SJCRH30 (cell line): ENCODE data around the gene IL23R. TPM values are rescaled to one million over a fixed set of nuclear protein-coding genes. Genes with fewer than 3 reads are reported as not detected.

Source experiments
- DNase-seq, 2 experiments: peaks; one replicate each; pipeline ENCODE4 v3.0.0-alpha.2; 2015 to 2020
- H3K27ac ChIP-seq: fragments of 250-450 bp; sonication (Bioruptor Pico); 2 replicates; pipeline ENCODE4 v1.5.1; 2020; ENCODE audit warnings: mild to moderate bottlenecking, moderate library complexity
- H3K27me3 ChIP-seq: fragments of 250-450 bp; sonication (Bioruptor Pico); 2 replicates; pipeline ENCODE4 v1.5.1; 2020; ENCODE audit warnings: mild to moderate bottlenecking, moderate library complexity
- H3K36me3 ChIP-seq: fragments of 250-450 bp; sonication (Bioruptor Pico); 2 replicates; pipeline ENCODE4 v1.5.1; 2020; ENCODE audit warnings: mild to moderate bottlenecking, moderate library complexity
- H3K4me1 ChIP-seq: fragments of 250-450 bp; sonication (Bioruptor Pico); 2 replicates; pipeline ENCODE4 v1.5.1; 2020; ENCODE audit warnings: mild to moderate bottlenecking, moderate library complexity
- H3K4me3 ChIP-seq: fragments of 250-450 bp; sonication (Bioruptor Pico); 2 replicates; pipeline ENCODE4 v1.5.1; 2020; ENCODE audit warnings: mild to moderate bottlenecking, moderate library complexity
- H3K9me3 ChIP-seq: fragments of 250-450 bp; sonication (Bioruptor Pico); replicated peaks from 2 replicates; pipeline ENCODE4 v1.5.1; 2020; ENCODE audit warnings: mild to moderate bottlenecking, moderate library complexity
- total RNA-seq: library from RNA; depleted of rRNA; stranded (reverse); fragments of >200 nt; shearing (Covaris generic); gene quantifications from 2 replicates; pipeline ENCODE4 v1.2.3, GENCODE V29; 2014

Gene IL23R
- total RNA-seq, 1 experiment from 2014 or later = not detected

- Histone ChIP-seq H3K36me3 (no peaks in the 10 kb centered on the region), H3K9me3 (no peaks in the 10 kb centered on the region), H3K4me3 (no peak overlapping the region), H3K27ac (no peak overlapping the region), H3K27me3 (no peaks in the 10 kb centered on the region), H3K4me1 (peaks cover 6% of the 10 kb centered on the region; the same call in 1 of the 2 replicates)
- no peak for DNase-seq
Observed at GRCh38 chr1:67169932-67170331, 3.7 kb downstream of the IL23R start.

- Histone ChIP-seq H3K4me1 (peaks cover 6% of the 10 kb centered on the region; the same call in 1 of the 2 replicates), H3K27ac (no peak overlapping the region), H3K4me3 (no peak overlapping the region), H3K27me3 (no peaks in the 10 kb centered on the region), H3K9me3 (no peaks in the 10 kb centered on the region), H3K36me3 (no peaks in the 10 kb centered on the region)
- peak in 1 of 2 experiments; percentile 18 for DNase-seq
Observed at GRCh38 chr1:67170751-67171573, 4.7 kb downstream of the IL23R start.

GRCh38 chr1:67171574-67171955 is 5.3 kb downstream of the IL23R start:
- no peak overlapping the region for H3K27ac ChIP-seq
- peaks cover 6% of the 10 kb centered on the region; the same call in 1 of the 2 replicates for H3K4me1 ChIP-seq
- no peaks in the 10 kb centered on the region for H3K27me3 ChIP-seq
- no peak overlapping the region for H3K4me3 ChIP-seq
- DNase-seq = no peak
- H3K36me3 ChIP-seq = no peaks in the 10 kb centered on the region
- H3K9me3 ChIP-seq = no peaks in the 10 kb centered on the region

- Histone ChIP-seq H3K27me3 (no peaks in the 10 kb centered on the region), H3K4me3 (no peak overlapping the region), H3K27ac (no peak overlapping the region), H3K36me3 (no peaks in the 10 kb centered on the region), H3K9me3 (no peaks in the 10 kb centered on the region), H3K4me1 (peaks cover 6% of the 10 kb centered on the region; the same call in 1 of the 2 replicates)
- DNase-seq = no peak
Observed at GRCh38 chr1:67171978-67172377, 5.7 kb downstream of the IL23R start.

GRCh38 chr1:67173988-67174387 is 7.7 kb downstream of the IL23R start:
- Histone ChIP-seq H3K27ac (no peak overlapping the region), H3K9me3 (no peaks in the 10 kb centered on the region), H3K4me1 (peaks cover 6% of the 10 kb centered on the region; the same call in 1 of the 2 replicates), H3K4me3 (no peak overlapping the region), H3K36me3 (no peaks in the 10 kb centered on the region), H3K27me3 (no peaks in the 10 kb centered on the region)
- no peak for DNase-seq

- no peak for DNase-seq
- Histone ChIP-seq H3K27ac (no peak overlapping the region), H3K4me3 (no peak overlapping the region), H3K9me3 (no peaks in the 10 kb centered on the region), H3K36me3 (no peaks in the 10 kb centered on the region), H3K4me1 (peaks cover 6% of the 10 kb centered on the region; the same call in 1 of the 2 replicates), H3K27me3 (no peaks in the 10 kb centered on the region)
Observed at GRCh38 chr1:67174716-67175284, 8.5 kb downstream of the IL23R start.

GRCh38 chr1:67175530-67176087 is 9.4 kb downstream of the IL23R start:
- DNase-seq = no peak
- Histone ChIP-seq H3K4me3 (no peak overlapping the region), H3K36me3 (no peaks in the 10 kb centered on the region), H3K27ac (no peak overlapping the region), H3K9me3 (no peaks in the 10 kb centered on the region), H3K27me3 (no peaks in the 10 kb centered on the region), H3K4me1 (peaks cover 6% of the 10 kb centered on the region; the same call in 1 of the 2 replicates)

GRCh38 chr1:67184838-67185421 is 18.7 kb downstream of the IL23R start:
- Histone ChIP-seq H3K36me3 (no peaks in the 10 kb centered on the region), H3K4me3 (no peak overlapping the region), H3K4me1 (peaks cover 5% of the 10 kb centered on the region; the same call in 1 of the 2 replicates), H3K27me3 (no peaks in the 10 kb centered on the region), H3K9me3 (no peaks in the 10 kb centered on the region; the same call in 1 of the 2 replicates), H3K27ac (peak overlapping the region; percentile 31; the same call in 1 of the 2 replicates)
- peak; percentile 76 to 85 for DNase-seq

- Histone ChIP-seq H3K27ac (no peak overlapping the region), H3K4me1 (peaks cover 5% of the 10 kb centered on the region; the same call in 1 of the 2 replicates), H3K4me3 (no peak overlapping the region), H3K36me3 (no peaks in the 10 kb centered on the region), H3K27me3 (no peaks in the 10 kb centered on the region), H3K9me3 (no peaks in the 10 kb centered on the region)
- no peak for DNase-seq
Observed at GRCh38 chr1:67188137-67188536, 21.9 kb downstream of the IL23R start.

- H3K36me3 ChIP-seq = no peaks in the 10 kb centered on the region
- no peaks in the 10 kb centered on the region for H3K27me3 ChIP-seq
- peaks cover 2% of the 10 kb centered on the region; the same call in 1 of the 2 replicates for H3K4me1 ChIP-seq
- no peaks in the 10 kb centered on the region for H3K9me3 ChIP-seq
- no peak overlapping the region for H3K27ac ChIP-seq
- no peak overlapping the region for H3K4me3 ChIP-seq
- no peak for DNase-seq
Observed at GRCh38 chr1:67189953-67190352, 23.7 kb downstream of the IL23R start.

- Histone ChIP-seq H3K36me3 (no peaks in the 10 kb centered on the region), H3K27ac (no peak overlapping the region), H3K27me3 (no peaks in the 10 kb centered on the region), H3K9me3 (no peaks in the 10 kb centered on the region), H3K4me1 (peaks cover 1% of the 10 kb centered on the region; the same call in 1 of the 2 replicates), H3K4me3 (no peak overlapping the region)
- DNase-seq = no peak
Observed at GRCh38 chr1:67190410-67190809, 24.2 kb downstream of the IL23R start.

GRCh38 chr1:67190942-67191341 is 24.7 kb downstream of the IL23R start:
- Histone ChIP-seq H3K36me3 (no peaks in the 10 kb centered on the region), H3K27me3 (no peaks in the 10 kb centered on the region), H3K9me3 (no peaks in the 10 kb centered on the region), H3K27ac (no peak overlapping the region), H3K4me1 (no peaks in the 10 kb centered on the region; the same call in 1 of the 2 replicates), H3K4me3 (no peak overlapping the region)
- no peak for DNase-seq

- no peak for DNase-seq
- Histone ChIP-seq H3K4me1 (no peaks in the 10 kb centered on the region), H3K9me3 (no peaks in the 10 kb centered on the region), H3K27ac (no peak overlapping the region), H3K27me3 (no peaks in the 10 kb centered on the region), H3K36me3 (no peaks in the 10 kb centered on the region), H3K4me3 (no peak overlapping the region)
Observed at GRCh38 chr1:67191668-67192520, 25.6 kb downstream of the IL23R start.

GRCh38 chr1:67192902-67193301 is 26.6 kb downstream of the IL23R start:
- DNase-seq = no peak
- Histone ChIP-seq H3K27ac (no peak overlapping the region), H3K36me3 (no peaks in the 10 kb centered on the region), H3K4me1 (no peaks in the 10 kb centered on the region), H3K27me3 (no peaks in the 10 kb centered on the region), H3K9me3 (no peaks in the 10 kb centered on the region), H3K4me3 (no peak overlapping the region)
